K562 (cell line): ENCODE data around the gene FANCC. TPM values are rescaled to one million over a fixed set of nuclear protein-coding genes. Genes with fewer than 3 reads are reported as not detected.

Source experiments
- ATAC-seq: fragments of 200-7000 bp; cut with Tn5 transposase; 3 replicates; pipeline ENCODE4 v1.9.1; 2020; ENCODE audit warnings: moderate library complexity
- BruUV-seq: library from RNA; stranded (reverse); fragments of 400-500 nt; replicated peaks from 2 replicates; lab custom pipeline; 2021; lab: Mats Ljungman, UMichigan
- CTCF ChIA-PET: fragments of 300-600 bp; formaldehyde crosslinking; extraction: SDS; loops from one replicate; lab custom pipeline; 2021; ENCODE audit warnings: low intra/inter-chr PET ratio; lab: Yijun Ruan, JAX
- POLR2A ChIA-PET: fragments of 300-600, 350-650 bp; sonication (Branson Sonifier 250); formaldehyde crosslinking; extraction: SDS; loops from one replicate; lab custom pipeline; 2021; ENCODE audit warnings: antibody characterized with exemption, inconsistent platforms; lab: Yijun Ruan, JAX
- DNase-seq, 4 experiments: peaks; one replicate each; pipeline versions ENCODE4 v3.0.0 to v3.0.0-alpha.2; 2011 to 2018; ENCODE audit warnings: low spot score in 3 of 4, mixed read lengths in 3 of 4; ENCODE audit errors: extremely low read depth in 1 of 4
- FAIRE-seq: peaks from 2 replicates; lab custom pipeline; 2011; peaks lifted over from hg19 to GRCh38; lab: Jason Lieb, UNC
- H2AFZ ChIP-seq: 2 replicates; pipeline ENCODE4 v1.6.0; 2011; ENCODE audit warnings: low read depth, low read length, control low read depth, inconsistent platforms
- H3K27ac ChIP-seq: fragments of 200-600 bp; 3 replicates; pipeline ENCODE4 v1.8.0; 2011; ENCODE audit warnings: low read depth, mild to moderate bottlenecking, control low read depth, inconsistent platforms, low read length, moderate library complexity, mixed read lengths; ENCODE audit errors: extremely low read depth
- H3K27me3 ChIP-seq, 2 experiments: fragments of 300-600 bp in 1 of 2; 2 replicates in 1 of 2; 3 replicates in 1 of 2; pipeline versions ENCODE4 v1.6.0 to v1.8.0; 2011; ENCODE audit warnings: inconsistent platforms in 2 of 2, low read length in 2 of 2, mild to moderate bottlenecking in 1 of 2, mixed read lengths in 1 of 2, moderate library complexity in 1 of 2; ENCODE audit not compliant: control insufficient read depth in 2 of 2, insufficient read depth in 2 of 2
- H3K36me3 ChIP-seq: fragments of 300-600 bp; 3 replicates; pipeline ENCODE4 v1.8.0; 2011; ENCODE audit warnings: mild to moderate bottlenecking, low read length, inconsistent platforms; ENCODE audit not compliant: control insufficient read depth, insufficient read depth
- H3K4me1 ChIP-seq, 2 experiments: fragments of 200-600 bp in 1 of 2; replicated peaks in 1 of 2; 2 replicates in 1 of 2; 3 replicates in 1 of 2; pipeline versions ENCODE4 v1.5.1 to v1.8.0; 2011; ENCODE audit warnings: inconsistent platforms in 2 of 2, low read length in 2 of 2, mild to moderate bottlenecking in 1 of 2, mixed read lengths in 1 of 2, moderate library complexity in 1 of 2; ENCODE audit not compliant: control insufficient read depth in 2 of 2, insufficient read depth in 2 of 2
- H3K4me2 ChIP-seq: 2 replicates; pipeline ENCODE4 v1.6.1; 2011; ENCODE audit warnings: low read length, control low read depth, inconsistent platforms, mixed read lengths; ENCODE audit not compliant: insufficient read depth
- H3K4me3 ChIP-seq: fragments of 200-600 bp; sonication (generic), shearing (Covaris generic); 2 replicates; pipeline ENCODE4 v1.5.1; 2016; ENCODE audit warnings: control low read depth, inconsistent platforms
- H3K79me2 ChIP-seq: fragments of 200-600 bp; 3 replicates; pipeline ENCODE4 v1.8.0; 2011; ENCODE audit warnings: low read length, inconsistent platforms; ENCODE audit not compliant: control insufficient read depth, insufficient read depth
- H3K9ac ChIP-seq, 2 experiments: 2 replicates each; pipeline versions ENCODE4 v1.6.0 to v1.6.1; 2011; ENCODE audit warnings: low read depth in 2 of 2, low read length in 2 of 2, control low read depth in 1 of 2, inconsistent platforms in 1 of 2, mild to moderate bottlenecking in 1 of 2, mixed read lengths in 1 of 2; ENCODE audit not compliant: insufficient read depth in 1 of 2
- H3K9me1 ChIP-seq: one replicate; pipeline ENCODE4 v1.6.0; 2011; ENCODE audit warnings: inconsistent platforms, mild to moderate bottlenecking, low read length, moderate library complexity; ENCODE audit not compliant: control insufficient read depth, insufficient read depth
- H3K9me3 ChIP-seq: replicated peaks from 2 replicates; pipeline ENCODE4 v1.5.1; 2011; ENCODE audit warnings: low read depth, low read length, inconsistent platforms; ENCODE audit not compliant: control insufficient read depth, insufficient read depth
- H4K20me1 ChIP-seq: replicated peaks from 2 replicates; pipeline ENCODE4 v1.6.1; 2011; ENCODE audit warnings: low read length, inconsistent platforms, mixed read lengths; ENCODE audit not compliant: control insufficient read depth, insufficient read depth
- BRF1 ChIP-seq: IDR thresholded peaks from 3 replicates; pipeline ENCODE4 v1.6.1; 2011; ENCODE audit warnings: borderline replicate concordance, mild to moderate bottlenecking; ENCODE audit not compliant: insufficient read length; ENCODE audit errors: extremely low read depth
- CSDE1 ChIP-seq, 2 experiments: fragments of 450-650 bp; IDR thresholded peaks; 2 replicates each; pipeline ENCODE4 v1.6.1; 2016; ENCODE audit warnings: mild to moderate bottlenecking in 1 of 2
- MTA3 ChIP-seq: fragments of 450-650 bp; formaldehyde crosslinking; IDR thresholded peaks from 2 replicates; pipeline ENCODE4 v1.6.1; 2017; ENCODE audit warnings: mild to moderate bottlenecking, borderline replicate concordance
- NFE2L1 ChIP-seq: fragments of 450-650 bp; IDR thresholded peaks from 2 replicates; pipeline ENCODE4 v1.6.1; 2016; ENCODE audit warnings: missing genetic modification characterization, low read depth, mild to moderate bottlenecking, missing compliant biosample characterization, moderate library complexity, borderline replicate concordance
- ZFP36 ChIP-seq: fragments of 150-350 bp; IDR thresholded peaks from 2 replicates; pipeline ENCODE4 v1.6.1; 2018; ENCODE audit warnings: low read length, low read depth; ENCODE audit not compliant: partially characterized antibody
- ZNF143 ChIP-seq: sonication (generic); formaldehyde crosslinking; IDR thresholded peaks from 2 replicates; pipeline ENCODE4 v1.9.0; 2022; ENCODE audit warnings: mild to moderate bottlenecking, missing genetic modification reagents
- WGBS: fragments of 100-300 bp; shearing (Covaris generic); methylation state at CpG from one replicate; pipeline ENCODE4 v1.1.6; 2016; ENCODE audit warnings: low coverage, mixed read lengths; ENCODE audit not compliant: insufficient coverage; ENCODE audit errors: missing lambda C conversion rate; 5-methylcytosine and 5-hydroxymethylcytosine counted together
- in situ Hi-C: fragments of 300-500 bp; cut with MboI; formaldehyde crosslinking; loops from 4 replicates; pipeline ENCODE4 v1.15.0; 2018; ENCODE audit warnings: inconsistent platforms, mixed read lengths
- intact Hi-C: fragments of 100-400 bp; cut with micrococcal nuclease; formaldehyde crosslinking; loops from 2 replicates; pipeline ENCODE4 v1.14.2; 2022
- polyA plus RNA-seq, 8 experiments: library from polyadenylated mRNA; depleted of rRNA in 4 of 8; stranded (reverse) in 5 of 8; unstranded in 3 of 8; fragments of >200 nt; fragmentation: Nextera tagmentation in 2 of 8; fragmentation: Illumina TruSeq in 1 of 8; extraction: Ambion mirVana in 2 of 8; extraction: Trizol in 1 of 8; gene quantifications; 2 replicates each; pipeline versions ENCODE4 v1.2.1 to v1.2.3, GENCODE V29; 2011 to 2014; ENCODE audit warnings: inconsistent platforms in 1 of 8, missing spikeins in 1 of 8
- total RNA-seq, 7 experiments: library from RNA; depleted of rRNA in 6 of 7; stranded (reverse); fragments of >200 nt in 6 of 7; fragmentation: Illumina TruSeq in 2 of 7; extraction: Trizol in 2 of 7; gene quantifications; 2 replicates each; pipeline versions ENCODE4 v1.2.1 to v1.2.3, GENCODE V29; 2011 to 2021; ENCODE audit warnings: low replicate concordance in 1 of 7

Gene FANCC
- total and polyA plus RNA-seq, 9 of the 15 experiments (the other 6 are each of a cell fraction or from before 2014, with no cell fraction given): 4.6 to 18.4 (median 14.2) TPM

GRCh38 chr9:95327239-95327865 lies 9.8 kb upstream of the FANCC start:
- intact Hi-C loops (no loop called here), in situ Hi-C loops (no loop called here)
- Histone ChIP-seq H3K36me3 (no peaks in the 10 kb centered on the region), H3K27ac (no peak overlapping the region), H3K9me1 (no peaks in the 10 kb centered on the region), H2AFZ (no peak overlapping the region), H3K4me2 (no peak overlapping the region), H4K20me1 (no peaks in the 10 kb centered on the region), H3K79me2 (no peaks in the 10 kb centered on the region), H3K9ac (no peak overlapping the region), H3K9me3 (no peaks in the 10 kb centered on the region; the same call in 1 of the 2 replicates), H3K27me3 (peaks cover 0 to 8% of the 10 kb centered on the region in 2 experiments; a peak in 2 of 5 replicates), H3K4me3 (no peak overlapping the region), H3K4me1 (no peaks in the 10 kb centered on the region)
- 0% methylated on average over 1 of the region's 1 CpG for WGBS
- ChIA-PET POLR2A (interaction anchor here (1.1 kb wide), 1 partner anchor 10 kb away, joined by 3 read pairs; no protein-coding TSS in a partner anchor), CTCF (no interaction called here)
- ATAC-seq (no peak), DNase-seq (no peak), FAIRE-seq (no peak)
- no TSS peak for BruUV-seq
- TF ChIP-seq ZFP36: peak; percentile 76
- TF ChIP-seq BRF1: no peak
- no peak for TF ChIP-seq ZNF143 (CRISPR knock-in tag)
- TF ChIP-seq MTA3: no peak
- no peak for TF ChIP-seq CSDE1 (IDR thresholded peaks at IDR 0.05)
- no peak for TF ChIP-seq NFE2L1
